Fibroblast of lung (primary cell): ENCODE results near the gene ZNF365.

Experiments
- EZH2 ChIP-seq: IDR thresholded peaks from 2 replicates; pipeline ENCODE4 v1.5.1; 2012; ENCODE audit warnings: low read length, control low read depth, mild to moderate bottlenecking; ENCODE audit errors: missing control alignments
- TF ChIP-seq, protein P1 (sequence below), 2 donors: IDR thresholded peaks in 1 of 2; conservative IDR thresholded peaks in 1 of 2; 1 replicate in 1 of 2; 2 replicates in 1 of 2; pipeline ENCODE4 v1.5.1; 2011 to 2012; ENCODE audit warnings: low read length in 2 of 2, control low read depth in 1 of 2, inconsistent platforms in 1 of 2, low read depth in 1 of 2, mild to moderate bottlenecking in 1 of 2

DNA sequence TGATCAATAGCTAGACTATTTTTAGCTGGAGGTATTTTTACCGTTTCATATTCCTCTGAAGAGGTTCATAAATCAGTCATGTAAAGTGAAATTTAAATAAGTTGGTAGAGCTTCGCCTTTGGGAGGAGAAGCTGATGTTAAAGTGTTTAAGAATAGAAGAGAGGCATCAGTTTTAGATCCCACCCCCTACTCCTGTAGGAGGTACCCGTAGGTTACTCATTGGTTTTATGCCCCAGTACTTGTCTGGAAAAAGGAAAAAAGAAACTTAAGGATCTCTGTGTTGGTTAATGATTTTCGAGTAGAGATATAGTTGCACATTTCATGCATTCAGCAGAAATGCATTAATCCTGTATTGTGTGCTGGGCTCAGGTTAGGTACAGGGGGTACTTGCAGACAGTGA lies 8.7 kb downstream of the ZNF365 start:
- TF ChIP-seq, protein P1, sequence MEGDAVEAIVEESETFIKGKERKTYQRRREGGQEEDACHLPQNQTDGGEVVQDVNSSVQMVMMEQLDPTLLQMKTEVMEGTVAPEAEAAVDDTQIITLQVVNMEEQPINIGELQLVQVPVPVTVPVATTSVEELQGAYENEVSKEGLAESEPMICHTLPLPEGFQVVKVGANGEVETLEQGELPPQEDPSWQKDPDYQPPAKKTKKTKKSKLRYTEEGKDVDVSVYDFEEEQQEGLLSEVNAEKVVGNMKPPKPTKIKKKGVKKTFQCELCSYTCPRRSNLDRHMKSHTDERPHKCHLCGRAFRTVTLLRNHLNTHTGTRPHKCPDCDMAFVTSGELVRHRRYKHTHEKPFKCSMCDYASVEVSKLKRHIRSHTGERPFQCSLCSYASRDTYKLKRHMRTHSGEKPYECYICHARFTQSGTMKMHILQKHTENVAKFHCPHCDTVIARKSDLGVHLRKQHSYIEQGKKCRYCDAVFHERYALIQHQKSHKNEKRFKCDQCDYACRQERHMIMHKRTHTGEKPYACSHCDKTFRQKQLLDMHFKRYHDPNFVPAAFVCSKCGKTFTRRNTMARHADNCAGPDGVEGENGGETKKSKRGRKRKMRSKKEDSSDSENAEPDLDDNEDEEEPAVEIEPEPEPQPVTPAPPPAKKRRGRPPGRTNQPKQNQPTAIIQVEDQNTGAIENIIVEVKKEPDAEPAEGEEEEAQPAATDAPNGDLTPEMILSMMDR (conservative IDR thresholded peaks at IDR 0.05 in 1 of 2, IDR thresholded peaks at IDR 0.05 in 1 of 2; ENCODE audit: low read depth in 1 of 2, low read length in 2 of 2) = no peak
- no peak for TF ChIP-seq EZH2
